Caco-2 (cell line): ENCODE data around the gene PTPRF. TPM values are rescaled to one million over a fixed set of nuclear protein-coding genes. Genes with fewer than 3 reads are reported as not detected.

Source experiments
- BruUV-seq: library from RNA; stranded (reverse); fragments of 400-500 nt; replicated peaks from 2 replicates; lab custom pipeline; 2021; lab: Mats Ljungman, UMichigan
- CTCF ChIA-PET: fragments of 300-600 bp; sonication (Branson Sonifier 250); formaldehyde crosslinking; loops from one replicate; lab custom pipeline; 2022; ENCODE audit warnings: antibody characterized with exemption; lab: Charles Lee
- POLR2A ChIA-PET: fragments of 300-600 bp; sonication (Branson Sonifier 250); formaldehyde crosslinking; loops from one replicate; lab custom pipeline; 2022; ENCODE audit warnings: antibody characterized with exemption; lab: Charles Lee
- DNase-seq, 2 experiments: peaks; one replicate each; pipeline versions ENCODE4 v3.0.0 to v3.0.0-alpha.2; 2020 to 2022
- H3K27me3 ChIP-seq: replicated peaks from 2 replicates; pipeline ENCODE4 v1.6.0; 2011; ENCODE audit warnings: low read length; ENCODE audit not compliant: control insufficient read depth, insufficient read depth
- H3K36me3 ChIP-seq: 2 replicates; pipeline ENCODE4 v1.5.1; 2011; ENCODE audit warnings: low read length; ENCODE audit not compliant: control insufficient read depth, insufficient read depth
- H3K4me1 ChIP-seq: fragments of 250-450 bp; sonication (Bioruptor Pico); 2 replicates; pipeline ENCODE4 v1.5.1; 2020; ENCODE audit warnings: mild to moderate bottlenecking
- H3K4me3 ChIP-seq: 2 replicates; pipeline ENCODE4 v1.5.1; 2011; ENCODE audit warnings: low read depth, mild to moderate bottlenecking, control low read depth, low read length
- H3K9me3 ChIP-seq: fragments of 250-450 bp; sonication (Bioruptor Pico); 2 replicates; pipeline ENCODE4 v1.5.1; 2020; ENCODE audit warnings: mild to moderate bottlenecking, moderate library complexity
- H3K27ac Mint-ChIP-seq: one replicate; pipeline ENCODE4 v1.8.0; 2022; ENCODE audit warnings: mixed read lengths; ENCODE audit not compliant: unreplicated experiment
- H3K27me3 Mint-ChIP-seq: one replicate; pipeline ENCODE4 v1.8.0; 2022; ENCODE audit warnings: mixed read lengths; ENCODE audit not compliant: insufficient read depth, unreplicated experiment
- H3K36me3 Mint-ChIP-seq: one replicate; pipeline ENCODE4 v1.8.0; 2022; ENCODE audit warnings: mild to moderate bottlenecking, mixed read lengths; ENCODE audit not compliant: insufficient read depth, unreplicated experiment
- H3K4me1 Mint-ChIP-seq: one replicate; pipeline ENCODE4 v1.8.0; 2022; ENCODE audit warnings: low read depth, mixed read lengths; ENCODE audit not compliant: unreplicated experiment
- H3K4me3 Mint-ChIP-seq: one replicate; pipeline ENCODE4 v1.8.0; 2022; ENCODE audit warnings: mild to moderate bottlenecking, moderate library complexity, mixed read lengths; ENCODE audit not compliant: unreplicated experiment
- H3K9me3 Mint-ChIP-seq: one replicate; pipeline ENCODE4 v1.8.0; 2022; ENCODE audit warnings: mixed read lengths; ENCODE audit not compliant: unreplicated experiment
- intact Hi-C: fragments of 100-400 bp; cut with micrococcal nuclease; formaldehyde crosslinking; loops from one replicate; pipeline ENCODE4 v1.10.0; 2022; ENCODE audit not compliant: unreplicated experiment
- total RNA-seq: library from RNA; stranded (reverse); gene quantifications from 2 replicates; pipeline ENCODE4 v1.2.3, GENCODE V29; 2022
- TF ChIP-seq, protein P1 (sequence below), 2 experiments: fragments of 200-600 bp in 1 of 2; IDR thresholded peaks; 1 replicate in 1 of 2; 2 replicates in 1 of 2; pipeline versions ENCODE4 v1.5.1 to v1.8.0; 2011 to 2022; ENCODE audit warnings: antibody characterized with exemption in 1 of 2, control low read depth in 1 of 2, inconsistent platforms in 1 of 2, low read depth in 1 of 2, low read length in 1 of 2, mild to moderate bottlenecking in 1 of 2, moderate library complexity in 1 of 2; ENCODE audit not compliant: insufficient read depth in 1 of 2, severe bottlenecking in 1 of 2, unreplicated experiment in 1 of 2

PTPRF gene
- total RNA-seq, 1 experiment from 2014 or later = 158 TPM

DNA sequence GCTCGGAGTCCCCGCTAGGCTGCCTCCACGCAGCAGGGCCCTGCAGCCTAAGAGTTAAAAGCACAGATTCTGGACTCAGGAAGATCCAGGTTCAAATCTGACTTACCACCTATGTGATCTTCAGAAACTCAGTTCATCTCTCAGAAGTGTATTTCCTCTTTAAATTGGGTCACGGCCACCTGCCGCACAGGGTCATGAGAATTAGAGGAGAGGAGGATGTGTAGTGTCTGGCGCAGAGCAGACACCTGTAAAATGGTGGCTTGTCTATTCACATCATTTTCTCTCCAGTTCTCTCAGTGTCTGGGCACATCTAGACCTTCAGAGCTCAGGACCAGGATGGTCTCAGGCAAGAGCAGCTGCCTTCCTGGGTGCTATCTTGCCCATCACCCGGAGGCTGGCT lies 45.8 kb downstream of the PTPRF start:
- CTCF ChIA-PET = no interaction called here
- intact Hi-C loops = no loop called here
- Mint-ChIP-seq H3K4me3 (no peak overlapping the region), H3K4me1 (no peaks in the 10 kb centered on the region), H3K27me3 (no peaks in the 10 kb centered on the region), H3K27ac (no peak overlapping the region), H3K36me3 (peaks cover 10% of the 10 kb centered on the region), H3K9me3 (no peaks in the 10 kb centered on the region)
- Histone ChIP-seq H3K36me3 (no peaks in the 10 kb centered on the region; the same call in 1 of the 2 replicates), H3K27me3 (no peaks in the 10 kb centered on the region), H3K9me3 (no peaks in the 10 kb centered on the region), H3K4me1 (no peaks in the 10 kb centered on the region), H3K4me3 (no peak overlapping the region)
- DNase-seq = no peak
- BruUV-seq = no TSS peak
- POLR2A ChIA-PET = no interaction called here
- TF ChIP-seq, protein P1, sequence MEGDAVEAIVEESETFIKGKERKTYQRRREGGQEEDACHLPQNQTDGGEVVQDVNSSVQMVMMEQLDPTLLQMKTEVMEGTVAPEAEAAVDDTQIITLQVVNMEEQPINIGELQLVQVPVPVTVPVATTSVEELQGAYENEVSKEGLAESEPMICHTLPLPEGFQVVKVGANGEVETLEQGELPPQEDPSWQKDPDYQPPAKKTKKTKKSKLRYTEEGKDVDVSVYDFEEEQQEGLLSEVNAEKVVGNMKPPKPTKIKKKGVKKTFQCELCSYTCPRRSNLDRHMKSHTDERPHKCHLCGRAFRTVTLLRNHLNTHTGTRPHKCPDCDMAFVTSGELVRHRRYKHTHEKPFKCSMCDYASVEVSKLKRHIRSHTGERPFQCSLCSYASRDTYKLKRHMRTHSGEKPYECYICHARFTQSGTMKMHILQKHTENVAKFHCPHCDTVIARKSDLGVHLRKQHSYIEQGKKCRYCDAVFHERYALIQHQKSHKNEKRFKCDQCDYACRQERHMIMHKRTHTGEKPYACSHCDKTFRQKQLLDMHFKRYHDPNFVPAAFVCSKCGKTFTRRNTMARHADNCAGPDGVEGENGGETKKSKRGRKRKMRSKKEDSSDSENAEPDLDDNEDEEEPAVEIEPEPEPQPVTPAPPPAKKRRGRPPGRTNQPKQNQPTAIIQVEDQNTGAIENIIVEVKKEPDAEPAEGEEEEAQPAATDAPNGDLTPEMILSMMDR (IDR thresholded peaks at IDR 0.05; ENCODE audit: insufficient read depth in 1 of 2, low read depth in 1 of 2, low read length in 1 of 2, severe bottlenecking in 1 of 2, unreplicated experiment in 1 of 2) = no peak

DNA sequence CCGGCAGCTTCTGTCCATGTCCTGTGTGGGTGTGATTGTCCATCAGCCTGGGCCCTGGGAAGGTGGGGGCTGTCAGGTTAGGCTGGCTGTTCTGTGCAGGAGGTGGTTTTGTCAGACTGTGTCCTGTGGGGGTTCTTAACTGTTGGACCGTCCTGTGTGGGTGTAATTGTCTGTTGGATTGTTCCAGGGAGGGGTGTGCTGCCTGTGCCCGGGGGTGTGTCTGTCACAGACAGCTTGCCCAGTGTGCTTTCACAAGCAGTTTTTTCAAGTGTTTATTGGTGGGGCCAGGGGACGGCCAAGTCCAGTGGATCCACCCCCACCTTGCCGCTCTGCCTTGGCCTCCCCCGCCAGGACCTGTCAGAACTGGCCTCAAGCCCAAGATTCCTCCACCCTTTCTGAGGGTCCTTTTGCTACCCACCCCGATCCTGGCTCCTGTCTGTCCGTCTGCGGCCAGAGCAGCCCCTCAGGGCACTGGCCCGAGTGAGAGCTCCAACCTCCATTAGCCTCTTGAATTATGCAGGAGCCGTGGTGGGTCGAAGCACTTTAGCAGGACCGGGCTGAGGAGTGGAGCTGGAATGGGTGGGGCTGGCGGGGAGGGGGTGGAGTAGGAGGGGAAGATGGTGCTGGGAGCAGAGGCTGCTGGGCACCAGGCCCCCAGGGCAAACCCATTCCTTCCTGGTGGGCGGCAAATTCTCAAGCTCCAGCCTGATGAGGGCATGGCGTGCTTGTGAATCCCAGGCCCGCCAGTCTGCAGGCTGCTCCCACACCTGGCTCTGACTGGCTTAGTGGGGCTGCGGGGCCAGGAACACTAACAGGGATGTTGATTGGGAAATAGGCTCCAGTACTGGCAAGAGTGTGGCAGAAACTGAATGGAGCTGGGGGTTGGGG lies 47.2 kb downstream of the PTPRF start:
- Histone ChIP-seq H3K36me3 (no peaks in the 10 kb centered on the region; the same call in 1 of the 2 replicates), H3K27me3 (no peaks in the 10 kb centered on the region), H3K4me3 (no peak overlapping the region), H3K4me1 (no peaks in the 10 kb centered on the region), H3K9me3 (no peaks in the 10 kb centered on the region)
- DNase-seq = no peak
- no TSS peak for BruUV-seq
- Mint-ChIP-seq H3K9me3 (no peaks in the 10 kb centered on the region), H3K4me3 (no peak overlapping the region), H3K4me1 (no peaks in the 10 kb centered on the region), H3K27me3 (no peaks in the 10 kb centered on the region), H3K27ac (no peak overlapping the region), H3K36me3 (peaks cover 9% of the 10 kb centered on the region)
- POLR2A ChIA-PET = no interaction called here
- CTCF ChIA-PET = no interaction called here
- intact Hi-C loops = no loop called here
- TF ChIP-seq, protein P1 (IDR thresholded peaks at IDR 0.05; ENCODE audit: insufficient read depth in 1 of 2, low read depth in 1 of 2, low read length in 1 of 2, severe bottlenecking in 1 of 2, unreplicated experiment in 1 of 2) = no peak

DNA sequence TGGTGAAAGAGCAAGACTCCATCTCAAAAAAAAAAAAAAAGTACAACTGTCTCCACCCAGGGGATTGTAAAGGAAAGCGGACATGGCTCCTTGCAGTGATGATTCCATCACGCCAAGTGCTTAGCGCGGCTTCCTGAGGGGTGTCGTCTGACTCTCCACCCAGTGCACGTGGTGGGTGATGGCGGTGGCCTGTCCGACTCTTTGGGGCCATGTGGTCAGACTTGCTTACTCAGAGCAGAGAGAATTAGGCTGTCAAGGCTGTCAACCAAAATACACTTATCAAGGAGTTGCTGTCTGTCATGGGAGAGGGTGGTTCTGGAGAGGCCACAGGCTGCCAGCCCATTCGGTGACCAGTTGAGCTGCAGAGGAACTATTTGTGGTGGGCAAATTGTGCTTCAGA lies 49.4 kb downstream of the PTPRF start:
- Histone ChIP-seq H3K36me3 (no peaks in the 10 kb centered on the region; the same call in 1 of the 2 replicates), H3K9me3 (no peaks in the 10 kb centered on the region), H3K27me3 (no peaks in the 10 kb centered on the region), H3K4me3 (no peak overlapping the region), H3K4me1 (no peaks in the 10 kb centered on the region)
- H3K27me3 Mint-ChIP-seq = no peaks in the 10 kb centered on the region
- no peaks in the 10 kb centered on the region for H3K9me3 Mint-ChIP-seq
- H3K27ac Mint-ChIP-seq = no peak overlapping the region
- H3K4me1 Mint-ChIP-seq = no peaks in the 10 kb centered on the region
- BruUV-seq = no TSS peak
- peaks cover 8% of the 10 kb centered on the region for H3K36me3 Mint-ChIP-seq
- DNase-seq = no peak
- intact Hi-C loops = no loop called here
- ChIA-PET CTCF (interaction anchor here (0.6 kb wide), 1 partner anchor 30 kb away, joined by 5 read pairs; no protein-coding TSS in a partner anchor), POLR2A (no interaction called here)
- TF ChIP-seq, protein P1 (IDR thresholded peaks at IDR 0.05; ENCODE audit: insufficient read depth in 1 of 2, low read depth in 1 of 2, low read length in 1 of 2, severe bottlenecking in 1 of 2, unreplicated experiment in 1 of 2) = no peak
- no peak overlapping the region for H3K4me3 Mint-ChIP-seq
